Epithelial cell of prostate (primary cell): Measurements from ENCODE around the gene KANSL1L.
"Not testable (repeated sequence)": the region's sequence is repeated elsewhere in the genome, so short reads cannot be mapped to it uniquely, and the experiment has no call there.

Experiments used
- DNase-seq: peaks from one replicate; pipeline ENCODE4 v3.0.0-alpha.2; 2011; ENCODE audit warnings: low read depth, low spot score
- H3K27ac ChIP-seq: fragments of 450-650 bp; 2 replicates; pipeline ENCODE4 v1.5.1; 2017; ENCODE audit warnings: mild to moderate bottlenecking

The KANSL1L gene

DNA sequence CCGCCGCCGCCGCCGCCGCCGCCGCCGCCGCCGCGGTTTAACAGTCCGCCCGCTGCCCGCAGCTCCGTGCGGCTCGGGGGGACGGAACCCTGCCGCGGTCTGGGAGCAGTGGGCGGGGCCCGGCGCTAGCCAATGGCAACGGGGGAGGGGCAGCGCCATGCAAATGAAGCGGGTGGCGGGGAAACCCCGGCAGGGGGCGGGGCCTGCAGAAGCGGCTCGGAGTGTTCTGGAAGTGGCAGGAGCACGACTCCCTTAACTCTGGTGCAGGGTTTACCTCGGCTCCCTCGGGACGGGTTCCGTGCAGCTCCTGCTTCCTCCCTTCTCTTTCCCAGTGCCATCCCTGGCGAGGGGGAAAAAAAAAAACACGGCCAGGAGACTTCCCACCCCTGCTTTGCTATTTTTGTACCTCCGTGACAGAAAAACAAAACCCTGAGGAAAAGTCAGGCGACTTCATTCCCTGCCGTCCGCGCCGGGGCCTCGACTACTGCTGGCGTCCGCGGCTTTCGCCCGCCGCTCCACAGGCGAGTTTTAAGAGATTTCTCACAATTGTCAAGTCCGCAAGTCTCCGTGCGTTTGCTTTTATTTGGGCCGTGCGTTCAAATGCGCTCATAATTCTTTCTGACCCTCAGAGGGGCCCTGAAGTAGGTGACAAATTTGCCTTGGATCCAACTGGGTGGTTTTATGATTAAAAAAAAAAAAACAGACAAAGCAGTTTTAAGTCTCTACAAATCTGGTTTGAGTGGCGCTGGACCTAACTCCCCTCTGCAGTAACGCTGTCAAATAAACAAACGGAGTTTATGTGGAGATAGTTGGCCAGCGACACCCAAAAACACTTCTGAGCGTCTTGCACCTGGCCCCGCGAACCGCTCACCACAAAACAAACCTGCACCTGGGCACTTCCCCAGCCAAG is at the start of gene KANSL1L:
KANSL1L (minus strand) TSS at position 101 of the 910 bp plus-strand sequence. CDS start 16,827 bp downstream, outside the sequence.
- peak within 1 kb of the TSS; percentile 95 for H3K27ac ChIP-seq
- DNase-seq = peak; percentile 70

DNA sequence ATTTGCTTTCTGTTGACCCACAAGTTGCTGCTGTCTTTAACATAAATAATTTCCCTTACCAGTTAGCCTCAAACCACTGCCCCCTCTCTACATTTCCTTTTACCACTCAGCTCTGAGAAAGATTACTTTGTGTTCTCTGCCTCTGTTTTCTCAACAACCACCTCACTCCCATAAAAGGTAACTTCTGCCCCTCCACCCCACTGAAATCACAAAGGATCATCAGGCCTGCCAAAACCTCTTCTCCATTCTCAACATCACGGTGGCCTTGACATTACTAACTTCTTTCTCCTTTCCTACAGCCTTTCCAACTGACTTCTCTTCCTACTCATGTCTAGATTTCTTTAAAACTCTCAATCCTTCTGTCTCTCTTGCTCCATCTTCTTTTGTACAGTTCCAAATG is 43.9 kb upstream of the KANSL1L start:
- no peak for DNase-seq
- no peak overlapping the region for H3K27ac ChIP-seq

- no peak for DNase-seq
- no peak overlapping the region for H3K27ac ChIP-seq
These were observed 39.0 kb upstream of the KANSL1L start for GRCh38 chr2:210210185-210210584.

DNA sequence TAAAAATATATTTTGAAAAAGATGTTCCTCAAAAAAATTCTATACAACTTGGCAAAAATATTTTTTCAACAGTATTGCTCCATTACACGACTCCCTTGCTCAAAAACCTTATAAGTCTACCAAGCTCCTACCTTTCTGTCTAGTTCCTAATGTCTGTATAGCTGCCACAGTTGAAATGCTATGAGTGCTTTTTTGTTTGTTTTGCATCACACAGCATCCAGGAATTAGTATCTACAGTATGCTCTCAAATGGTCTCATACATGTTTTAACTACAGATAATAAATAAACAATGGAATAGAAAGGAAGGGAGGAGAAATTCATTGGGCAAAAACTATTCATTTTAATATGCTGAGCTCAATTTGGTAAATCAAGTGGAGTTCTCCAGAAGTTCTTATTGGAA is 36.7 kb upstream of the KANSL1L start:
- DNase-seq = no peak

DNA sequence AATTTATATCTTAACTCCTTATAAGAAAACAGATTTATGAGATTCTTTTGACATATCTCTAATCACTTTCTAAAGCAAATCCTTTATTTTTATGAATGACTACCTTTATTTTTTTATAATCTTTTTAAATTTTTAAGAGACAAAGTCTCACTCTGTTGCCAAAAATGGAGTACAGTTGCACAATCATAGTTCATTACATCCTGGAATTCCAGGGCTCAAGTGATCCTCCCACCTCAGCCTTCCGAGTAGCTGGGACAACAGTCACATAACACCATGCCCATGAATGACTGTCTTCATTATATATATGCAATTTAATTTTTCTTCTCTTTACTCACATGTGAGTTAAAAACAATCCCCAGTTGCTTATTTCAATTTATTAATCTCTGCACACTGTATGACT is 32.3 kb upstream of the KANSL1L start:
- DNase-seq = no peak

More for the DNA sequence above, 36.7 kb upstream of the KANSL1L start:
- H3K27ac ChIP-seq = no peak overlapping the region

GRCh38 chr2:210203147-210203546 is 31.9 kb upstream of the KANSL1L start:
- DNase-seq = peak; percentile 41
- H3K27ac ChIP-seq = peak overlapping the region; percentile 2

More for the DNA sequence above, 32.3 kb upstream of the KANSL1L start:
- no peak overlapping the region for H3K27ac ChIP-seq

DNA sequence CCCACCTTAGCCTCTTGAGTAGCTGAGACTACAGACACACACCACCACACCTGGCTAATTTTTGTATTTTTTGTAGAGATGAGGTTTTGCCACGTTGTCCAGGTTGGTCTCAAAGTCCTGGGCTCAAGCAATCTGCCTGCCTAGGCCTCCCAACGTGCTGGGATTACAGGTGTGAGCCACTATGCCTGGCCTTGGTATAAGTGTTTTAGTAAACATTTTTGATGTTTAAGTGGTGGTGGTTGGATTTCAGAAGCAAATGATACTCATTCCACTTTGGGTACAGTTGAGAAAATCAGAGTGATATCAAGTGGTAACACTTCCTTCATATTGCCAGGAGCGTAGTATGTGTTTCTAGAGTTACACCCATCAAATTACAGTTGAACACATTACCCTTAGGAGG is 28.6 kb upstream of the KANSL1L start:
- DNase-seq = no peak
- no peak overlapping the region for H3K27ac ChIP-seq

- DNase-seq = no peak
- H3K27ac ChIP-seq = no peak overlapping the region
These were observed 28.1 kb upstream of the KANSL1L start for GRCh38 chr2:210199186-210199765.

- DNase-seq = no peak
- H3K27ac ChIP-seq = peak overlapping the region; percentile 1
These were observed 27.1 kb upstream of the KANSL1L start for GRCh38 chr2:210198326-210198725.

DNA sequence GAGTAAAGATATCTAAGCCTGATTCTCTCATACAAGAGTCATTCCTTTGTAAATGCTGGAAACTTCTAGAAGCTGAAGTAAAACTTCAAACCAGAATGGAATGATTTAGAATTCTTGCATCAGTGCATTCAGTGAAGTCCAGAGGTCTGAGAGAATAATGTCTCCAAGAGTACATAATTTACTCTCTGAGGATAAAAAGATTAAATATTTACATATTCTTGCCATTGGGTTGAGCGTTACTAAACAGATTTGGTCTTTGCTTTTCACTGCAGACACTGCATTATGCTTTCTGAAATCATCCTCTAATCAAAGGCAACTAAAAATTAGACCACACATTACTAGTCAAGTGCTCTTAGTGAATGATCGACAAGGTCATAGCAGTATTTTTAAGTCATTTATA is 26.5 kb upstream of the KANSL1L start:
- H3K27ac ChIP-seq = no peak overlapping the region

DNA sequence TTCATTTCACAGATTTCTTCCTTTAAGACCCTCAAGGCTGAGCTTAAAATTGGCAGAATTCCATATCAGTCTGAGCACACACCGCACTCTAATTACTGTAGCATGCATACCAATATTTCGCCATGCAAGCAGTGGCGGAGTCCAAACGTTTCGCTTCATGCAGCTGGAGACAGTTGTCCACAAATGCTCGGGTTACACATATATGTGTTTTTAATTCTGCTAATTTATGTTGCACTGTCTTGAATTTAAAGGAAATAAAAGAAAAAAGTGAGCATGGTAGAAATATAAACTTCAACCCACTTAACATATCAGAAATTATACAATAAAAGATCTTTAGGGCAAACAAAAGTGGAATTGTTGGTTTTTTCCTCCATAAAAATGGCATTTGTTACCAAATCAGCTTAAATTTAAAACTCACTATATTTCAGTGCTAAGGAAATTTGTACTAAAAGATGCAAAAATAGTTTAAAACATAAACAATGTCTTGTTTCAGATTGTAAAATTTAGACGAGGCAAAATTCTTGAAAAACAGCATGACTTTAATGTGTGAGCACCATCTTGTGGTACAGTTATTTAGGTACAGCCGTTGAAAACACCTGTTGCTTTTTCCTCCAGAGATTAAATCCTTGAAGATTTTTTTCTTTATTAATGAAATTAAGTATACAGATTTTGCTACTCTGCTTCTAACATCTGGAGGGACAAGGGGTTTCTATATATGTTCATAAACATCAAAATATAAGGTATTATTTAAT is 24.1 kb upstream of the KANSL1L start:
- no peak overlapping the region for H3K27ac ChIP-seq
- no peak for DNase-seq

More for the DNA sequence above, 26.5 kb upstream of the KANSL1L start:
- no peak for DNase-seq

- DNase-seq = no peak
These were observed 19.1 kb upstream of the KANSL1L start for GRCh38 chr2:210190345-210190744.

DNA sequence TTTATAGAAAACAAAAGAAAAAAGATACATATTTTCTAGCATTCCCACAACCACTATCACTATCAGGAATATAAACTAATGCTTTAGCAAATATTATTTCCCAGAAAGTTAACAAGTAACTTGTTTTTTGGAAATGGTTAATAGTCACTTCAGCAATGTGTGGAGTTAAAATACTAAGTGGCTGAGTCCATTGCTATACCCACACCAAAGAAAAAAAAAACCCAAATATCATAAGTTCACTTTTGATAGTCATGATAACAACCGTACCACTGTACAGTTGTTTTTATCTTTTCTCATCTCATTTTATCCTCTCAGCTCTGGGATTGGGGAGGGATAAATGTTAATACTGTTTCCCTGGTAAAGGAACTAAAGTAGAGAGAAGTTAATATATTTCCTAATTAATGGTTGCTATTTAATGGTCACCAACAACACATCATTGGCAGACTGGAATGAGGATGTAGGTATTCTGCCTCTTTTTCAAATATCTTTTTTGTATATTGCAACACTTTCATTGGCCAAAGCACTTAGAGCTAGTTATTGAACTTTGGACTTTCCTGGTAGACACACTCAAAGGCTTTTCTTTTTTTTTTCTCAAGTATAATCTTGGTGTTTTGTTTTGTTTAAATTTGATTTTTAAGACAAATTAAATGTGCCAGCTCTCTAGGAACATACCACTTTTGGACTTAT is 18.4 kb upstream of the KANSL1L start:
- H3K27ac ChIP-seq = no peak overlapping the region
- DNase-seq = no peak

More at GRCh38 chr2:210190345-210190744, 19.1 kb upstream of the KANSL1L start:
- H3K27ac ChIP-seq = no peak overlapping the region

DNA sequence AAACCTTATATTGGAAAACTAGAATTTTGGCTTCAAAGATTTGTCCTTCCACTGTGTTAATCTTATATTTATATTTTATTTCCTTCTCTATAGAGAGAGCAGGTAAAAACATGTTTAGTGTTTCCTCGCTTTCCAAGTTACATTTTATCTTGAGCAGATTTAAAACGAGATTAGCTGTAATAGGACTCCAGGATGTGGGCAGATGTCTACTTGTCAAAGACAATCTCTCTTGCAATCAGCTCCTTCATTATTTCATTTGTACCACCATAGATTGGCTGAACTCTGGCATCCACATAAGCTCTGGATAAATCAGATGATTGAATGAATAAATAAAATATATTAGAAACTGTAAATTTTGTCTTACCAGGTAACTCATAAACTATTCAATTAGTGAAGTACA is 17.5 kb upstream of the KANSL1L start:
- no peak overlapping the region for H3K27ac ChIP-seq
- no peak for DNase-seq

- H3K27ac ChIP-seq = no peak overlapping the region
- DNase-seq = no peak
These were observed 17.0 kb upstream of the KANSL1L start for GRCh38 chr2:210188190-210188589.

DNA sequence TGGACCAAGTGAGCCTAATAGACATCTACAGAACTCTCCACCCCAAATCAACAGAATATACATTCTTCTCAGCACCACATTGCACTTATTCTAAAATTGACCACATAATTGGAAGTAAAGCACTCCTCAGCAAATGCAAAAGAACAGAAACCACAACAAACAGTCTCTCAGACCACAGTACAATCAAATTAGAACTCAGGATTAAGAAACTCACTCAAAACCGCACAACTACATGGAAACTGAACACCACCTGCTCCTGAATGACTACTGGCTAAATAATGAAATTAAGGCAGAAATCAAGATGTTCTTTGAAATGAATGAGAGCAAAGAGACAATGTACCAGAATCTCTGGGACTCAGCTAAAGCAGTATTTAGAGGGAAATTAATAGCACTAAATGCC is 12.7 kb upstream of the KANSL1L start:
- not testable (repeated sequence) for DNase-seq

GRCh38 chr2:210181606-210182088 is 10.4 kb upstream of the KANSL1L start:
- DNase-seq, H3K27ac ChIP-seq: not testable (repeated sequence)

More for the DNA sequence above, 12.7 kb upstream of the KANSL1L start:
- H3K27ac ChIP-seq = not testable (repeated sequence)

- not testable (repeated sequence) for H3K27ac ChIP-seq, DNase-seq
These were observed 9.9 kb upstream of the KANSL1L start for GRCh38 chr2:210181033-210181605.

GRCh38 chr2:210180477-210180876 is 9.3 kb upstream of the KANSL1L start:
- no peak overlapping the region for H3K27ac ChIP-seq
- DNase-seq = no peak
